Stimulated activated CD4-positive, alpha-beta T cell treated with anti-CD3 and anti-CD28 coated beads, Interleukin-4, amount 100 ng/mL, for 1 hour (primary cell): ENCODE measurements around the gene TRMT44.
"Not testable (repeated sequence)": the region's sequence is repeated elsewhere in the genome, so short reads cannot be mapped to it uniquely, and the experiment has no call there.

Experiments used
- DNase-seq: peaks from one replicate; pipeline ENCODE4 v3.0.0-alpha.2; 2020

TRMT44 gene

GRCh38 chr4:8500966-8501365 is 60.4 kb downstream of the TRMT44 start:
- no peak for DNase-seq

- no peak for DNase-seq
Measured at GRCh38 chr4:8501781-8502180, 61.2 kb downstream of the TRMT44 start.

GRCh38 chr4:8502371-8502770 is 61.8 kb downstream of the TRMT44 start:
- DNase-seq: no peak

- DNase-seq: no peak
Measured at GRCh38 chr4:8502836-8503585, 62.4 kb downstream of the TRMT44 start.

- DNase-seq: no peak
Measured at GRCh38 chr4:8503801-8504200, 63.2 kb downstream of the TRMT44 start.

GRCh38 chr4:8504279-8505007 is 63.9 kb downstream of the TRMT44 start:
- DNase-seq: no peak

- DNase-seq: no peak
Measured at GRCh38 chr4:8505229-8505628, 64.7 kb downstream of the TRMT44 start.

GRCh38 chr4:8506006-8506372 is 65.4 kb downstream of the TRMT44 start:
- no peak for DNase-seq

GRCh38 chr4:8506373-8507195 is 66.0 kb downstream of the TRMT44 start:
- no peak for DNase-seq

GRCh38 chr4:8507196-8507570 is 66.6 kb downstream of the TRMT44 start:
- no peak for DNase-seq

- DNase-seq: no peak
Measured at GRCh38 chr4:8507624-8508023, 67.0 kb downstream of the TRMT44 start.

GRCh38 chr4:8508266-8508665 is 67.7 kb downstream of the TRMT44 start:
- DNase-seq: no peak

- no peak for DNase-seq
Measured at GRCh38 chr4:8508740-8509139, 68.2 kb downstream of the TRMT44 start.

GRCh38 chr4:8509311-8509950 is 68.9 kb downstream of the TRMT44 start:
- DNase-seq: no peak

GRCh38 chr4:8510191-8510590 is 69.6 kb downstream of the TRMT44 start:
- no peak for DNase-seq

- DNase-seq: no peak
Measured at GRCh38 chr4:8510611-8511285, 70.2 kb downstream of the TRMT44 start.

GRCh38 chr4:8512510-8512909 is 71.9 kb downstream of the TRMT44 start:
- no peak for DNase-seq

GRCh38 chr4:8513080-8513479 is 72.5 kb downstream of the TRMT44 start:
- not testable (repeated sequence) for DNase-seq

GRCh38 chr4:8513931-8514330 is 73.4 kb downstream of the TRMT44 start:
- no peak for DNase-seq

GRCh38 chr4:8514391-8514790 is 73.8 kb downstream of the TRMT44 start:
- no peak for DNase-seq

- no peak for DNase-seq
Measured at GRCh38 chr4:8515316-8516060, 74.9 kb downstream of the TRMT44 start.

GRCh38 chr4:8516061-8516573 is 75.5 kb downstream of the TRMT44 start:
- DNase-seq: no peak
